SKM-1 treated with dmso at 0.1 percent for 144 hours (cell line): ENCODE data around the gene DDX17.
"Not testable (repeated sequence)": the region's sequence is repeated elsewhere in the genome, so short reads cannot be mapped to it uniquely, and the experiment has no call there.

Experiments used
- DNase-seq: peaks from one replicate; lab custom pipeline; 2025; ENCODE audit not compliant: unreplicated experiment; lab: John Stamatoyannopoulos, UW

Gene DDX17

GRCh38 chr22:38494498-38494897 is 11.6 kb downstream of the DDX17 start:
- no peak for DNase-seq

GRCh38 chr22:38491707-38492348 is 14.3 kb downstream of the DDX17 start:
- DNase-seq: no peak

- no peak for DNase-seq
These were observed 15.2 kb downstream of the DDX17 start for GRCh38 chr22:38490915-38491314.

- DNase-seq: no peak
These were observed 15.6 kb downstream of the DDX17 start for GRCh38 chr22:38490475-38490874.

GRCh38 chr22:38489561-38490145 is 16.5 kb downstream of the DDX17 start:
- DNase-seq: no peak

- no peak for DNase-seq
These were observed 17.0 kb downstream of the DDX17 start for GRCh38 chr22:38489142-38489541.

- no peak for DNase-seq
These were observed 18.2 kb downstream of the DDX17 start for GRCh38 chr22:38487946-38488345.

- no peak for DNase-seq
These were observed 20.3 kb downstream of the DDX17 start for GRCh38 chr22:38485783-38486182.

- DNase-seq: no peak
These were observed 21.9 kb downstream of the DDX17 start for GRCh38 chr22:38484244-38484643.

- DNase-seq: no peak
These were observed 23.3 kb downstream of the DDX17 start for GRCh38 chr22:38482662-38483308.

- no peak for DNase-seq
These were observed 24.2 kb downstream of the DDX17 start for GRCh38 chr22:38481871-38482332.

GRCh38 chr22:38481162-38481870 is 24.8 kb downstream of the DDX17 start:
- DNase-seq: no peak

GRCh38 chr22:38479096-38479837 is 26.8 kb downstream of the DDX17 start:
- DNase-seq: no peak

GRCh38 chr22:38477585-38477984 is 28.5 kb downstream of the DDX17 start:
- DNase-seq: no peak

- no peak for DNase-seq
These were observed 32.0 kb downstream of the DDX17 start for GRCh38 chr22:38474003-38474607.

- no peak for DNase-seq
These were observed 34.9 kb downstream of the DDX17 start for GRCh38 chr22:38471237-38471636.

GRCh38 chr22:38470179-38470578 is 35.9 kb downstream of the DDX17 start:
- DNase-seq: not testable (repeated sequence)

GRCh38 chr22:38469306-38469781 is 36.8 kb downstream of the DDX17 start:
- DNase-seq: no peak

- DNase-seq: no peak
These were observed 37.4 kb downstream of the DDX17 start for GRCh38 chr22:38468443-38469305.
